ENCODE measurements around the gene HOXB1. TPM values are rescaled to one million over a fixed set of nuclear protein-coding genes. Genes with fewer than 3 reads are reported as not detected.
"Not testable (repeated sequence)": the region's sequence is repeated elsewhere in the genome, so short reads cannot be mapped to it uniquely, and the experiment has no call there.

The HOXB1 gene
- polyA plus RNA-seq, 10 donors, result not detected

DNA sequence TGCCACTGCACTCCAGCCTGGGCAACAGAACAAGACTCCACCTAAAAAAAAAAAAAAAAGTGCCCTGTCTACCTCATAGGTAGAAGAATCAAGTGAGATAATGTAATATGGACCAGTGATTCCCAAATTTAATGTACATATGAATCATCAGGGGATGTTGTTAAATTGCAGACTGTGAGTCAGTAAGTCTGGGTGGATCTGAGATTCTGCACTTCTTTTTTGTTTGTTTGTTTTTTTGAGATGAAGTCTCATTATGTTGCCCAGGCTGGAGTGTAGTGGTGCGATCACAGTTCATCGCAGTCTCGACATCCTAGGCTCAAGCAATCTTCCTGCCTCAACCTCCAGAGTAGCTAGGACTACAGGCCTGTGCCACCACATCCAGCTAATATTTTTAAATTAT is 31.6 kb downstream of the HOXB1 start:
- no peak for DNase-seq

DNA sequence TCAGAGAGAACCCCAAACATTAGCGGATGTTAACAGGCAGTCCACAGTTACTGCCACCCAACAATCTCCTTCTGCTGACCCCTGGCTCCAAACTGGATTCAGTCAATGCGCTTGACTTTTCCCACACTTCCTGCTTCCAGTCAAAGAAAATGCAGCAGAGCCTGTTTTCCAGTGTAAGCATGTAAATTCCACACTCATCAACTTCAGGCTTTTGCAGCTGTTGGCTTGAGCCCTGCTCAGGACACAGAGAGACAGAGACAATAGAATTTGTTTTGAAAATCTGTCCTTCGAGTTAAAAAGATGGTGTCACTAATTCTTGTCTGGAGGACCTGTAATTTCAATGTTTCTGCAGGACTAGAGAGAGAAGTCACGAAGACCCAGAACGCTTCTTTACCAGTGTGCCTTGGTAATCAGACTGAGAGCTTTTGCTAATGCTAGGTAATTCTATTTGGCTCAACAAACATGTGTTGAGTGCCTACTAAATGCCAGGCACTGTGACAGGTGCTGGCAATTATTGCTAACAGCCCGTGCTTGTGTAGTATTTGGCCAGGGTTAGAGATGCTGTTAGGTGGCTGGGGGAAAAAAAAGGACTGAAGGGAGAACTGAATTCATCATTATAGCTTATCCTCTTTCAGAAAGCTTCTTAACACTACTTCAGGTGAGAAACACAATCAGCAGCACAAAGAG is 32.5 kb downstream of the HOXB1 start:
- no peak for DNase-seq

DNA sequence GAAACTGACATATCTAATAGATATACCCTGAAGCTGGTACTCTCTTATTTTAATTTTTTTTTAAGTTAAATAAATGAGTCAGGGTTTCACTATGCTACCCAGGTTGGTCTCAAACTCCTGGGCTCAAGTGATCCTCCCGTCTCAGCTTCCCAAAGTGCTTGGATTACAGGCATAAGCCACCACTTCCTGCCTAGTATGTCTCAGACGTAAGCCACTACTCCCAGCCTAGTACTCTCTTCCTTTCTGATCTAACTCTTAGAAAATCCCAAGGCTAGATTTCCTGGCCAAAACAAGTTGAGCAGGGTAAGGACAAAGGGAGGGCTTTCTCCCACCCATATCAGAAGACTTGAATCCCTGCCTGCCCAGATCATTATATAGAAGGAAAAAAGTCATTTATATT is 33.7 kb downstream of the HOXB1 start:
- DNase-seq, result peak in 1 of 3 donors; percentile 62

- peak in 1 of 3 donors; percentile 68 for DNase-seq
Measured at GRCh38 chr17:48494335-48494734, 36.5 kb downstream of the HOXB1 start.

GRCh38 chr17:48492401-48493298 is 38.2 kb downstream of the HOXB1 start:
- peak; percentile 71 to 87 (median 81) for DNase-seq

DNA sequence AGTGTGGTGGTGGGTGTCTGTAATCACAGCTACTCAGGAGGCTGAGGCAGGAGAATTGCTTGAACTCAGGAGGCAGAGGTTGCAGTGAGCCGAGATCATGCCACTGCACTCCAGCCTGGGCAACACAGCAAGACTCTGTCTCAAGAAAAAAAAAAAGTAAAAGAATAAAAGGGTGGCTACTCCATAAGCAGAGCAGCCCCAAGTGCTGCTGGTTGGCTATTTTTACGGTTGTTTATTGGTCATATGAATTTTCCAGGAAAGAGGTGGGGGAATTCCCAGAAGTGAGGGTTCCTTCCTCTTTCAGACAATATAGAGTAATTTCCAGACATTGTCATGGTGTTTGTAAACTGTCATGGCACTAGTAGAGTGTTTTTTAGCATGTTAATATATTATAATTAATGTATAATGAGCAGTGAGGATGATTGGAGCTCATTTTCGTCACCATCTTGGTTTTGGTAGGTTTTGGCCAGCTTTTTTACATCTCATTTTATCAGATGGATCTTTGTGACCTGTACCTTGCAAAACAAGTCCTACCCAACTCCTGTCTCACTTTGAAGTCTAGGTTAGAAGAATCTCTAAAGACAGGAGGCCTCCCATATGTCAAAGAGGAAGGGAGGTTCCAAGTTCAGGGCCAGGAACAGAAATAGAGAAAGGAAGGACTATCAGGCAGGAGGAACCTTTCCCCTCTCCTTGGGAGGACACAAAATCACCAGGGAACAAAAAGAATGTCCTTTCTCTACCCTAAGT is 39.1 kb downstream of the HOXB1 start:
- no peak for DNase-seq

- DNase-seq, result no peak
Measured at GRCh38 chr17:48490451-48490892, 40.3 kb downstream of the HOXB1 start.

DNA sequence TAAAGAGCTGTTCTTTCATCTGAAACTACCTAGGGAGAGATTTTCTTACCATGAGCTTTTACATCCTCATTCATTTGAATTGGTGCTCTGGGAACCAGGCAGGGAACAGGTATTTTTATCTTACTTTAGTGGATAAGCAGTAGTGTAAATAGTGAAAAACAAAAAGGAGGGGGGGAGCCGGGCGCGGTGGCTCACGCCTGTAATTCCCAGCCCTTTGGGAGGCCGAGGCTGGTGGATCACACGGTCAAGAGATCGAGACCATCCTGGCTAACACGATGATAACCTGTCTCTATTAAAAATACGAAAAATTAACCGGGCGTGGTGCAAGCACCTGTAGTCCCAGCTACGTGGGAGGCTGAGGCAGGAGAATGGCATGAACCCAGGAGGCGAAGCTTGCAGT is 41.0 kb downstream of the HOXB1 start:
- DNase-seq, result no peak

DNA sequence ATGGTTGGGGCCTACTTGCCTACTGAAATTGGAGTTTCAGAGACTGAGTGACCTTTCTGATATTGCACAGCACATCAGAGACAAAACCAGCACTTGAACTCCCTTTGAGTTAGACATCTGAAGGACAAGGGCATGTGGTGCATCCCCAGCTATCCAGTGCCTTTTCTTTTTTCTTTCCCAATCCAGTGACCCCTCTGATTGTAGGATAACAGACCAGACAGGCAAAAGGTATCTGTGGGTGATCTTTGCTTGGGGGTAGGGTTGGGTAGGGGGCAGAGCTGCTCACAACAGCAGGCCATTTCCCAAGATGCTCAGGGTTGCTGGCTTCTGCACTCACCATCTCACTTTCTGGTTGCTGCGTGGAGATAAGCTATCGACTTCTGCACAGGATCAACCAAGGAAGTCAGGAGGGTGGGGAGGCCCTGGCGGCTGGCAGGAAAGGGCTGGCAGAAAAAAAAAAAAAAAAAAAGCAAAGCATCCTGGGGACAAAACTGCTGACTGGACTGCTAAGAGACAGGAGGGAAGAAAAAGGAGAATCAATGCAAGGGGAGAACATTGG is 42.2 kb downstream of the HOXB1 start:
- no peak for DNase-seq

- DNase-seq, result no peak
Measured at GRCh38 chr17:48487221-48487620, 43.6 kb downstream of the HOXB1 start.

DNA sequence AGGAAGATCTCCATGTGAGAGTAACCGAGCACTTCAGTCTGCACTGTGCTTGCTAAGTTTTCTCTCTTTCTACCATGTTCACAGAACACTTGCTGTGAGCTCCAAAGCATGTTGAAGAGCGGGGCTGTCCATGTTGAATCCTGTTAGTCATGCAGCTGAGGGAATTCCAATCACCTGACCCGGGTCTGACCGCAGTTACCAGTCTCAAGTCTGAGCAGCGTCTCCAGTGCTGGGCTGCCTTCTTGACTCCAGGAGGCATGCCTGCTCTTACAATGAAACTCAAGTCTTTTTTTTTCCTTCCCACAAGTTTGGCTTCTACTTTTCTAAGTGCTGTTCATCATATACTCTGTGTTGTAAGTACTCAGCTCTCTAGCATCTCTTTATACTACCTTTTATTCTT is 44.3 kb downstream of the HOXB1 start:
- DNase-seq, result peak in 1 of 3 donors; percentile 91

GRCh38 chr17:48484850-48485249 is 46.0 kb downstream of the HOXB1 start:
- DNase-seq, result peak in 1 of 3 donors; percentile 64

GRCh38 chr17:48484256-48484655 is 46.6 kb downstream of the HOXB1 start:
- DNase-seq, result no peak

DNA sequence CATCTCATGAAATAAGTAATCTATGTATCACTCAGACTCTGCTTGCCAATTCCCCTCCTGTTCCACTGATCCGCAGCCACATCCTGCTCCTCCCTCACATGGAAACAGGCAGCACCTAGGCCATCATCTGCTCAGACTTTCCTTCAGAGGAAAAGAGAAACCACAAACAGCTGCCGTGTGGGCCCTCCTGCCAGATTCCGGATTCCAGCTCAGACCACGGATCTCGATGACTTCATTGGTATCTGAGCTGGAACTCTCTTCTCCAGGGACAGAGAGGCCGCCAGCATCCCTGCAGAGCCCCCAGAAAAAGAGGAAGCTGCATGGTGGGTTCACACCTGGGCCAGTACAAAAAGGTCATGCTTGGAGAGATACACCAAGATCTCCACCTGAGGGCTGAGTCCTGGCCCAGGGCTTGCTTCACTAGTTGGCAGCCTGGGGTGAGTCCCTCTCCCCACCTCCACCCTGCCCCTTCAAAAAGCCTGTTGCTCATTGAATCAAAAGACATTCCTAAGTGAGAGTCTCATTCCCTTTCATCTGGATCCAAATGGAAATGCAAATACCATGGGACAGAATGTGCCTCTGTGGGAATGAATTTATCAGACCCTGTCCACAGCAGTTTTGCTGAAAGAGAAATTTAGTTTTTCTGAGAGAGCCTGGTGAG is 47.2 kb downstream of the HOXB1 start:
- peak; percentile 75 to 98 (median 79) for DNase-seq

GRCh38 chr17:48483004-48483403 is 47.8 kb downstream of the HOXB1 start:
- no peak for DNase-seq

GRCh38 chr17:48482301-48482700 is 48.5 kb downstream of the HOXB1 start:
- DNase-seq, result not testable (repeated sequence)

DNA sequence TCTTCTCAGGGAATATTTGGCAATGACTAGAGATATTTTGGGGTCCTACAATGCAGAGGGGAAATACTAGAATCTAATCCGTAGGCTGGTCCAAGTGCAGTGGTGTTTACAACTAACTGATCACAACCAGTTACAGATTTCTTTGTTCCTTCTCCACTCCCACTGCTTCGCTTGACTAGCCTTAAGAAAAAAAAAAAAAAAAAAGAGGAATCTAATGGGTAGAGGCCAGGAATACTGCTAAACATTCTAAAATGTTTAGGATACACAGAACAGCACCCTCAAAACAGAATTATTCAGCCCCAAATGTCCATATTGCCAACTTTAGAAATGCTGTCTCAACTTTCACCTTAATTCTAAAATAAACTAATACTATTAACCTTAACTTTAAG is 51.8 kb downstream of the HOXB1 start:
- no peak for DNase-seq

All from muscle of back (tissue), 11 donors.